NAMALWA (cell line): ENCODE data around the gene ENTHD1.
"Not testable (repeated sequence)": the region's sequence is repeated elsewhere in the genome, so short reads cannot be mapped to it uniquely, and the experiment has no call there.

Experiments
- DNase-seq: peaks from one replicate; pipeline ENCODE4 v3.0.0-alpha.2; 2015; ENCODE audit warnings: low spot score

ENTHD1 gene

GRCh38 chr22:39797528-39798147, 95.9 kb downstream of the ENTHD1 start:
- no peak for DNase-seq

GRCh38 chr22:39789788-39790187, 103.8 kb downstream of the ENTHD1 start:
- no peak for DNase-seq

DNA sequence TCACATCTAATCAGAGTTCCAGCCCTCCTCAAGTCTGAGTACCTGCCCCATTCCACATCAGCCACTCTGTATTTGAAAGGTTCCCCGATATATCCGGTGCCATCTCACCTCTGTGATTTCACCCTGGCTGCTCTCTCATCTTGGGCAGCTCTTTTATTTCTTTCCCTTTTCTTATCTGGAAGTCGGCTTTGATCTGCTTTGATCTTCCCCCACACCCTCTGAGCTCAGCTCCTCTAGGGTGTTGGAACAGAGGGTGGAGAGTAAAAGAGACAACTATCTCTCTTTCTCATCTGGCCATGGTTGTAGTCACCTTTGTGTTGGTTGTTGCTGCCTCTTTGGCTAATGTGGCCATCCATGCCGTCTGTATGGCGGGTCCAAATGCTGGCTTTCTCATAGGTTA, 108.3 kb downstream of the ENTHD1 start:
- DNase-seq, result no peak

DNA sequence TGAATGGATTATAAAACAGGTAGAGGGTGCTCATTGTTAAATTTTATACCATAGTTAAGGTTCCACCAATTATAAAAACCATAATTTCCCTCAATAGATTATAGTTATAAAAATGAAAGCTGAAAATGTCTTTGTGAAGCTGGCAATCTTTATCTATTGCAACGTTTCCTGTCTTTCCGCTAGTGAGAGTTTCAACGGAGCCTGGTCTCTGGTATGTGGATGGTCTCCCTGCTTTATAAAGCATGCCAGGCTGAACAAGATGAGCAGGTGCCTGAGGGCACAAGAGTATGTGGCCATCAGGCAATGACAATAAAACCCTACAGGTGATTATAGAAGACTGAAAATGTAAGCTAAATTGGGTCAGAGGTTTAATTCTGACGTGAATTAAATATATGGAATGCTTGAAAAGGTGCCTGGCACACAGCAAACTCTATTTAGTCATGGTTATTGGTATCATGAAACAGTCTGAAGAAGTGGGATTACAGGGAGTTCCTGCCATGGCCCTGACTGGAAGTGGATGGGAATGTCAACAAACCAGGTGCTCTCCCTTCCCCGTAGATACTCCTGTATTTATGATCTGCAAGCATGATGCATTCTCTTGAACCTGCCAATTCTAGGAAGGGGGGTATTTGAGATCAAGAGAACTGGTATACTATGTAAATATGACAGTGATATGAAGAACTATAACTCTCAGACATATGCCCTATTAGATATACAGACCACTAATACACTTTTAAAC, 115.7 kb downstream of the ENTHD1 start:
- DNase-seq, result no peak

DNA sequence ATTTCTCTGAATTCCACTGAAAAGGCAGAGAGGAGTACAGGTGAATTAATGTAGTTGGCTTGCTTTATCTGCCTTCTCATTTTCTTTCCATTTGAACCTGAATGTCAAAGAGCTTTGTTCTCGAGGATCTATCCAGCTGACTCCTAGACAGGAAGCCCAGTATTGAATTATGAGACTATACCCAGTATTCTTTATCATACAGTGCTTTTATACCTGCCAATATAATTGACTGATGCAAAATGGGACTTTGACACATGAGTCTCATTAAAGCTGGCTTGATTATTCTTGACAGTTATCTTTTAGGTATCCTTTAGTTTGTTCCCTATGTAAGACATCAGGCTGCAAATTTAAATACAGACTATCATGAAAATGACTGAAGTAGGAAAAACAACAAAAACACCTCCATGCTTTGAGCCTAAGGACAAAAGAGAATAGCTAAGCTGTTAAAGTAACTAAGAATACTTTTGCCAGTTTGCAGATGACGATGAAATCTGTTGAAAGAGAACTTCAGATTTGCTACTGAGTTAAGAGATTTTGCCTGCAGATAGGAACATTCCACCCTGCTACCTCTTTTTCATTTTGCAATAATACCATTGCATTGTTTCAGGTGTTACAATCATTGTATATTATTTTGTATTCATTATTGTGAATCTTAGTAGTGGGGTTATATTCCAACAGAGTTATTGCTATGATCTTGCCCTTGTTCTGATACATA, 117.1 kb downstream of the ENTHD1 start:
- no peak for DNase-seq

DNA sequence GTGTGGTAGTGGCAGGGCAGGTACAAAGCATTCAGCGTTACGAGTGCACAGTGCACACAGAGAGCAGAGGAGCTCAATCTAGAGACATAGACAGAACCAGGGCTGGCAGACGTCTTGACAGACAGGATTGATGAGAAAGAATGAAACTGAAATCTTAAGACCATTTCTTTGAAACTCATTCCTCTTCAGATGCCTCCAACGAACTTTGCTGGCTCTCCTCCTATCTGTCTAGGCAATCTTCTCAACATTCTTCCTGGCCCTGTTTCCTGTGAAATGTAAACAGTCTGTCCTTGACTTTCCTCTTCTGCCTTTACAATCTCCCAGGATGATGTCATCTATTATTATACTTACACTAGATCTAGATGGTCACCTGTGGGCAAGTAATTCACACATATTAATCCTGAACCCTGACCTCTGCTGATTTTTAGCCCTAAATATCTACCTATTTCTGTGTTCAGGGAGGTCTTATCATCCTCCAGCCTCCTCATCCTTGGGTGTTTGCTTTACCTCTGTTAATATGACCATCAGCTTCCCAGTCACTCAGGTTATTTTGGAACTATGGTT, 119.5 kb downstream of the ENTHD1 start:
- DNase-seq, result peak; percentile 44

- DNase-seq, result no peak
These were observed 120.1 kb downstream of the ENTHD1 start for GRCh38 chr22:39773503-39773902.

- no peak for DNase-seq
These were observed 122.1 kb downstream of the ENTHD1 start for GRCh38 chr22:39771486-39771885.

DNA sequence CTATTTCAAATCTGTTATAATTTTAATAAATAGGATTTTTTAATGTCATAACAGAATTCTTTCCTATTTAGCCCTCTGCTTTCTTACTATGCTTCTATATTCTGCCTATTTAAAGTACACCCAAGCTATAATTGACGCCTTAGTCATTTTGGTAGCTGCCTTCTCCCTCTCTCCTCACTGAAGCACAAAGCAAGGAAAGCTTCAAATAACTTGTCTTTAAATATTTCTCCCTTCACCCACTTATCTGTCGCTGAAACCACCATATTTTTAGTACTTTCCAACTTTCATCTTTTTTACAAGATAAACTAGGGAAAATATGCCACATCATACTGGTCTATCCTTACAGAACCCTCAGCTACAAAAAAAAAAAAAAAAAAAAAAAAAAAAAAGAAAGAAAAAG, 127.9 kb downstream of the ENTHD1 start:
- DNase-seq, result no peak

DNA sequence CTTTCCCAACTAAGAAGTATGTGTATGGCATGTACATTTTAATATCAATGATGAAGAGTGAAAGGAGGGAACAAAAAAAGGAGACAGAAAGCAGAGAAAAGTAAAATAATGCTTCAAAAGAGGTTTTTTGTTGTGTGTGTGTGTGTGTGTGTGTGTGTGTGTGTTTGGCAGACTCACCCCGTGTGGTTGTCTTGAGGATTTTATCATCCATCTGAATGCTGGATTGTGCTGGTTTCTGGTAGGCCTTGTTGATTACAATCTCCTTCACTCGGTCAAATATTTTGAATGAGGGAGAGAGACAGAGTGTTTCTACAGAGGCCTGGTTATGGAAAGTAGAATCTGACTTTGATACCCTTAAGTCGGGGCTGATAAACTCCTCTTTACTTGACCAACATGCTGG, 128.5 kb downstream of the ENTHD1 start:
- no peak for DNase-seq

DNA sequence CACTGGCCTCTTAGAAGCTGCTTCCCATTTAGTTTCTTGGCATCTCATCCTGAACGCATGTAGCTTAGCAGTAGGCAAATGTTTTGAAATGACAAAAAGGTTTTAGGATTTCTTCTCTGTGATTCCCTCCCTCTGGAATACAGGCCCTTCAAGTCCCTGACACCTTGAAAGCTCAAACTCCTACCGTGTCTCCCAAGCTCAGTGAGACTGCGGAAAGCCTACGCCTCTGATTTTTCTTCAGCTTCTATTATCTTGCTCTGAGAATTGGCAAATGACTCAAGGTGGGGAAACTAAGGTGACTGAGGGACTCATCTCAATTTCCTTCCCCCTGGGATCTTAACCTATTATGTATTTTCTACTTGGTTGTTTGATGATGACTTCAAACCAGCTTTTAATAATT, 130.3 kb downstream of the ENTHD1 start:
- DNase-seq, result no peak

- no peak for DNase-seq
These were observed 142.8 kb downstream of the ENTHD1 start for GRCh38 chr22:39750759-39751158.

DNA sequence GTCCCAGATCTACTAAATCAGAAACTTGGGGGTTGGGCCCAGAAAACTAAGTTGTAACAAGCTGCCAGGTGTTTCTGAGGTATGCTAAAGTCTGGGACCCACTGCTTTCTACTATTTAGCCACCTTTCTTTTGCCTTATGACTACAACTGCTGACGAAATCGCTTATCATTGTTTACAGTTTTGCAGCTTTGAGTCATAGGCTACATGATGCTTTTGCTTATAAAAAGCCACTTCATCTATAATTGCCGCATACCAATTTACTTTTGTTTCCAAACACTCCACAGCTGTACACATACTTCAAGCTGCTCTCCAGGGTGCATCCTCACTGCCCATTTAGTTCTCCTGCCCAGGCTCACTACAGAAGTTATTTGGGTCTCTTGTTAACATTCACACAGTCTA, 144.7 kb downstream of the ENTHD1 start:
- DNase-seq, result no peak

DNA sequence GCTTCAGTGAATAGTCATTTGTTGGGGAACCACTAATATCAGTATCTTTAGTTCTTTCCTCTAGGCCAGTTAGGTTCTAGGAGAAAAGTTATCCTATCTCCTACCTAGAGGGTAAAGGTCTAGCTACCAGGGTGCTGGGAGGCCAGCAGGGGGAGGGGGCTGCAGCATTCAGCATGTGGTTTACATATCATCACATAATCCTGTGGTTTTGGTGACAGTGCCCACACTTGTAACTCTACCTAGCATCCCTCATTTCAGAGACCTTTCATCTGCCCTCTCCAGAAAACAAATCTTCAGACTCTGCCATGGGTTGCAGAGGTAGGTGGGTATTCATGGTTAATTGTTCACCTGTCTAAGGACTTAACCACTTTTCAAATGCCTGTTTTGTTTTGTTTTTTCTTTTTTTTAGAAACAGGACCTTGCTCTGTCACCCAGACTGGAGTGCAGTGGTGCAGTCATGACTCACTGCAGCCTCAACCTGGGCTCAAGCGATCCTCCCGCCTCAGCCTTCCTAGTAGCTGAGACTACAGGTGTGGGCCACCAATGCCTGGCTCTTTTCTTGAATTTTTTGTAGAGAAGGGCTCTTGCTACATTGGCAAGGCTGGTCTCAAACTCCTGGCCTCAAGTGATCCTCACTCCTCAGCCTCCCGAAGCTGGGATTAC, 146.8 kb downstream of the ENTHD1 start:
- DNase-seq, result no peak

DNA sequence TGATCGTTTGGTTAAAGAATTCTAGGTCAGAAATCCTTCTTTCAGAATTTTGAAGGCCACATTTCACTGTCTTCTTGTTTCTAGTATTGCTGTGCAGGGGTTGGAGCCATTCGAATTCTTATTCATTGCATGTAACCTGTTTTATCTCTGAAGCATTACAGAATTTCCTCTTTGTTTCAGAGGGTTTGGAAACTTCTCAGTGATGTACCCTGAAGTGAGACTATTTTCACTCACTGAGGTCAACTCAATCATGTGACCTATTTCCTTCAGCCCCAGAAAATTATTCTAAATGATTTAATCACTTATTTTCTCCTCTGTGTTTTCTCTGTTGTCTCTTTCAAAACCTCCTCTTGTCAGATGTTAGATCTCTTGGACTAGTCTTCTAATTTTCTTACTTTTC, 147.8 kb downstream of the ENTHD1 start:
- DNase-seq, result peak; percentile 24

GRCh38 chr22:39744353-39744752, 149.2 kb downstream of the ENTHD1 start:
- no peak for DNase-seq

- no peak for DNase-seq
These were observed 149.6 kb downstream of the ENTHD1 start for GRCh38 chr22:39743935-39744334.

GRCh38 chr22:39739338-39740027, 154.1 kb downstream of the ENTHD1 start:
- no peak for DNase-seq

DNA sequence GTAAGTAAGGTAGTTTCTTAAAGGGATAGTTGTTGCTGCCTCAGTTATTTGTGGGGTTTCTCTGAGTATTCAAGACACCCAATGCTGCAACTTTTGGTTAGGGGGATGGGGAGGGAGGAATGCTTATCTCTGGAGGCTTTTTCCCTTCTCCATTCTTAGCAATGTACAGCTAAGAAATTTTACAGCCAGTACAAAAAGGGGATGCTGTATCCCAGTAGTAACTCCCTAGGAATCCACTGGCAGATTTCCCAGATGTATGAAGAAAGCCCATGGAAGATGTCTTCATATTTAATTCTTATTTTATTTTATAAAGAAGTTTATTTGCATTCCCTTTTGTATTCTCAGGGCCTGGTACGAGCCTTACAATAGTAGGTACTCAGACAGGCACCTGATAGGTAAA, 154.8 kb downstream of the ENTHD1 start:
- DNase-seq, result no peak

DNA sequence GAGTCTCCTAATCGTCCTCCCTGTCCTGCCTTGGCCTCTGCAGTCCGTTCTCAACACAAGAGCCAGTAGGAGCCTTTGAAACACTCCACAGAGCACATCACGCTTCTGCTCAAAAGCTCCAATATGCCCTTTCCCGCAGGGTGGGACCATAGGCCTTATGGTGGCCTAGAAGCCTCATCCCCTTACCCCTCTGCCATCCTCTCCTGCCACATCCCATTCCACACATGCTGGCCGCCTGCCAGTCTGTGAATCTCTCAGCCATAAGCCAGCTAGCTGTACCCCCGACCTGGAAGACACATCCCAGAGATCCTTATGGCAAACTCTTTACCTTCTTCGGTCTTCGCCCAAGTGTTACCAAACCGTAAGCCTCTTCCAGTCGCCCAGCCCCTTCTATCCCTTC, 157.8 kb downstream of the ENTHD1 start:
- DNase-seq, result no peak

- no peak for DNase-seq
These were observed 158.7 kb downstream of the ENTHD1 start for GRCh38 chr22:39734866-39735265.

GRCh38 chr22:39734046-39734445, 159.5 kb downstream of the ENTHD1 start:
- DNase-seq, result not testable (repeated sequence)
